ENCODE measurements around the gene C1QBP. TPM values are rescaled to one million over a fixed set of nuclear protein-coding genes. Genes with fewer than 3 reads are reported as not detected.

The C1QBP gene
- total and polyA plus RNA-seq, 2 of the 8 experiments (the other 6 are each of a cell fraction or from before 2014, with no cell fraction given): 355 to 454 TPM

GRCh38 chr17:5396612-5397011, 42.3 kb downstream of the C1QBP start:
- Histone ChIP-seq H3K56ac (replicated peaks; ENCODE audit: insufficient read length, low read depth, low read length) (no peak overlapping the region), H3K4me3 (ENCODE audit: extremely low read depth in 1 of 4, insufficient read depth in 2 of 4, low read depth in 3 of 4, low read length in 4 of 4) (no peak overlapping the region), H2BK5ac (ENCODE audit: low read depth, low read length) (no peak overlapping the region), H3K4me2 (ENCODE audit: insufficient read depth in 1 of 2, low read depth in 2 of 2, low read length in 2 of 2) (no peak overlapping the region), H3K14ac (ENCODE audit: insufficient read length) (no peak overlapping the region), H3K18ac (ENCODE audit: extremely low read depth, low read length) (no peak overlapping the region), H2BK15ac (ENCODE audit: low read length) (no peak overlapping the region), H3K79me2 (ENCODE audit: control insufficient read depth in 1 of 2, insufficient read depth in 2 of 2, low read length in 2 of 2) (no peaks in the 10 kb centered on the region), H4K5ac (ENCODE audit: insufficient read length, low read depth, low read length) (no peak overlapping the region), H4K20me1 (replicated peaks in 1 of 2; ENCODE audit: control insufficient read depth in 1 of 2, insufficient read depth in 2 of 2, low read length in 2 of 2) (peaks cover 2 to 3% of the 10 kb centered on the region in 2 experiments), H3K23me2 (ENCODE audit: low read depth, low read length) (no peaks in the 10 kb centered on the region), H3K4me1 (replicated peaks in 1 of 4; ENCODE audit: control insufficient read depth in 3 of 4, insufficient read depth in 4 of 4, low read length in 3 of 4) (no peaks in the 10 kb centered on the region), H2BK20ac (ENCODE audit: low read length) (no peak overlapping the region), H3K9me3 (ENCODE audit: insufficient read depth in 2 of 2, low read depth in 1 of 2, low read length in 1 of 2) (no peaks in the 10 kb centered on the region), H3K79me1 (ENCODE audit: low read depth, low read length) (no peaks in the 10 kb centered on the region), H2BK120ac (replicated peaks; ENCODE audit: low read depth, low read length) (no peak overlapping the region), H3K9ac (replicated peaks in 1 of 4; ENCODE audit: extremely low read depth in 1 of 4, low read depth in 3 of 4, low read length in 3 of 4) (no peak overlapping the region), H3K27ac (ENCODE audit: low read depth, low read length) (no peak overlapping the region), H3K4ac (replicated peaks; ENCODE audit: insufficient read length, low read depth, low read length) (no peak overlapping the region), H2BK12ac (ENCODE audit: low read depth, low read length) (no peak overlapping the region), H3K23ac (ENCODE audit: insufficient read length) (no peak overlapping the region), H3K27me3 (replicated peaks in 1 of 4; ENCODE audit: control insufficient read depth in 3 of 4, extremely low read depth in 1 of 4, insufficient read depth in 3 of 4, low read length in 3 of 4) (peaks cover 0 to 2% (median 0%) of the 10 kb centered on the region in 4 experiments; a peak in 1 of 7 replicates), H4K8ac (ENCODE audit: extremely low read depth, insufficient read depth, low read length) (no peak overlapping the region), H2AFZ (ENCODE audit: low read length) (no peak overlapping the region), H2AK5ac (ENCODE audit: low read depth, low read length) (no peak overlapping the region), H3K36me3 (ENCODE audit: control insufficient read depth in 2 of 4, insufficient read depth in 4 of 4, low read length in 3 of 4) (peaks cover 29 to 76% (median 63%) of the 10 kb centered on the region in 4 experiments), H4K91ac (replicated peaks; ENCODE audit: insufficient read length, low read length) (no peak overlapping the region)
- FAIRE-seq: no peak
- ChIA-PET POLR2A (ENCODE audit: partially characterized antibody) (interaction anchor here (1.8 to 2.2 kb wide), 3 partner anchors 9 to 23 kb away, joined by 6 to 9 read pairs (median 6); partner anchors contain the start of genes NUP88 and RPAIN), CTCF (ENCODE audit: partially characterized antibody) (no interaction called here)
- 84% methylated on average over 2 of the region's 2 CpGs; no CpG with 5 or more reads in 1 of the 2 experiments for WGBS, 2 experiments (ENCODE audit: extremely low coverage in 1 of 2, insufficient coverage in 1 of 2, insufficient read length in 1 of 2, insufficient replicate concordance in 2 of 2, low coverage in 1 of 2, low lambda C conversion rate in 2 of 2, missing lambda C conversion rate in 1 of 2)
- DNase-seq (ENCODE audit: low read depth in 1 of 2, low spot score in 2 of 2): no peak
- no peak for TF ChIP-seq GABPA (IDR thresholded peaks at IDR 0.05; ENCODE audit: borderline replicate concordance, insufficient read depth, low read length)
- no peak for TF ChIP-seq EP300 (IDR thresholded peaks at IDR 0.05; ENCODE audit: borderline replicate concordance in 1 of 2, low read depth in 2 of 2, low read length in 2 of 2)
- TF ChIP-seq KDM4A (IDR thresholded peaks at IDR 0.05; ENCODE audit: low read depth, low read length, severe bottlenecking): no peak
- no peak for TF ChIP-seq EGR1 (IDR thresholded peaks at IDR 0.05; ENCODE audit: borderline replicate concordance, low read depth, low read length)
- TF ChIP-seq RXRA (IDR thresholded peaks at IDR 0.05; ENCODE audit: insufficient read depth, low read depth, low read length): no peak
- no peak for TF ChIP-seq EZH2 (IDR thresholded peaks at IDR 0.05; ENCODE audit: low read depth, low read length, severe bottlenecking)
- TF ChIP-seq SIN3A (conservative IDR thresholded peaks at IDR 0.05 in 1 of 2, IDR thresholded peaks at IDR 0.05 in 1 of 2; ENCODE audit: low read depth in 1 of 2, low read length in 2 of 2): no peak
- no peak for TF ChIP-seq GTF2F1 (IDR thresholded peaks at IDR 0.05; ENCODE audit: borderline replicate concordance, low read depth, low read length)
- no peak for TF ChIP-seq CTBP2 (IDR thresholded peaks at IDR 0.05; ENCODE audit: borderline replicate concordance, insufficient read depth, insufficient read length, low read length)
- no peak for TF ChIP-seq RFX5 (IDR thresholded peaks at IDR 0.05; ENCODE audit: borderline replicate concordance, low read depth, low read length)
- no peak for TF ChIP-seq SRF (IDR thresholded peaks at IDR 0.05; ENCODE audit: low read depth, low read length)

Measured in H1 (cell line).